ENCODE results near the gene THSD4. TPM values are rescaled to one million over a fixed set of nuclear protein-coding genes. Genes with fewer than 3 reads are reported as not detected.

The THSD4 gene
- total and polyA plus RNA-seq, 2 donors (not counting 1 experiment from before 2014, with no cell fraction given): 43.1 to 95.5 TPM

GRCh38 chr15:71597637-71598036 is 482.4 kb downstream of the THSD4 start:
- Histone ChIP-seq H3K27ac (ENCODE audit: insufficient read depth, low read length) (no peak overlapping the region), H2AFZ (ENCODE audit: low read length) (no peak overlapping the region), H3K9ac (ENCODE audit: insufficient read depth, low read length) (no peak overlapping the region), H3K27me3 (ENCODE audit: control insufficient read depth, insufficient read depth, low read length) (no peaks in the 10 kb centered on the region), H3K4me3 (replicated peaks in 1 of 4; ENCODE audit: control extremely low read depth in 1 of 4, insufficient read depth in 1 of 4, low read depth in 3 of 4, low read length in 4 of 4) (no peak overlapping the region), H3K4me1 (ENCODE audit: control insufficient read depth, extremely low read depth, insufficient read depth, low read length) (peaks cover 4% of the 10 kb centered on the region), H3K9me3 (ENCODE audit: control insufficient read depth, insufficient read depth, low read depth, low read length) (no peaks in the 10 kb centered on the region), H3K36me3 (ENCODE audit: control insufficient read depth, insufficient read depth, low read length) (no peaks in the 10 kb centered on the region), H4K20me1 (ENCODE audit: control insufficient read depth, extremely low read depth, insufficient read depth, low read length) (no peaks in the 10 kb centered on the region), H3K4me2 (ENCODE audit: extremely low read depth, insufficient read depth, low read length) (no peak overlapping the region), H3K79me2 (ENCODE audit: control insufficient read depth, insufficient read depth, low read length) (no peaks in the 10 kb centered on the region)
- no peak for TF ChIP-seq EZH2 (IDR thresholded peaks at IDR 0.05; ENCODE audit: low read length, missing control alignments)
- TF ChIP-seq CTCF (conservative IDR thresholded peaks at IDR 0.05 in 1 of 2, IDR thresholded peaks at IDR 0.05 in 1 of 2; ENCODE audit: low read depth in 1 of 2, low read length in 2 of 2): no peak
- no peak for DNase-seq (ENCODE audit: low read depth in 2 of 2)

DNA sequence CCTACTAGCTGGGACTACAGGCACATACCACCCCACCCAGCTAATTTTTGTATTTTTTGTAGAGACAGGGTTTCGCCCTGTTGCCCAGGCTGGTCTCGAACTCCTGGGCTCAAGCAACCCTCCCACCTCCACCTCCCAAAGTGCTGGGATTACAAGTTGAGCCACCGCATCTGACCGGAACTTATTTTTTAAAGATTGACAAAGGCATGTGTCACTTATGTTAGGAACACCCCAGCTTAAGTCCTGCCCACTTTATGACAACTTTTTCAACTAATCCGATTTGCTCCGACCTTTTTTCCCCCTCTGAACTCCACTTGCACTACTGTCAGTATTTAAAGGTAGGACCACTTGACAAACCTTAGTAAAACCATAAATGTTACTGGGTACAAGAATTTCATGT is 483.5 kb downstream of the THSD4 start:
- H3K27me3 ChIP-seq (ENCODE audit: control insufficient read depth, insufficient read depth, low read length): no peaks in the 10 kb centered on the region
- H3K4me1 ChIP-seq (ENCODE audit: control insufficient read depth, extremely low read depth, insufficient read depth, low read length): peaks cover 4% of the 10 kb centered on the region
- H3K79me2 ChIP-seq (ENCODE audit: control insufficient read depth, insufficient read depth, low read length): no peaks in the 10 kb centered on the region
- no peak overlapping the region for H3K4me2 ChIP-seq (ENCODE audit: extremely low read depth, insufficient read depth, low read length)
- no peak overlapping the region for H3K9ac ChIP-seq (ENCODE audit: insufficient read depth, low read length)
- no peak overlapping the region for H3K27ac ChIP-seq (ENCODE audit: insufficient read depth, low read length)
- H3K9me3 ChIP-seq (ENCODE audit: control insufficient read depth, insufficient read depth, low read depth, low read length): no peaks in the 10 kb centered on the region
- no peak overlapping the region for H2AFZ ChIP-seq (ENCODE audit: low read length)
- no peaks in the 10 kb centered on the region for H4K20me1 ChIP-seq (ENCODE audit: control insufficient read depth, extremely low read depth, insufficient read depth, low read length)
- no peaks in the 10 kb centered on the region for H3K36me3 ChIP-seq (ENCODE audit: control insufficient read depth, insufficient read depth, low read length)
- TF ChIP-seq CTCF (conservative IDR thresholded peaks at IDR 0.05 in 1 of 2, IDR thresholded peaks at IDR 0.05 in 1 of 2; ENCODE audit: low read depth in 1 of 2, low read length in 2 of 2) (no peak), EZH2 (IDR thresholded peaks at IDR 0.05; ENCODE audit: low read length, missing control alignments) (no peak)
- H3K4me3 ChIP-seq (replicated peaks in 1 of 4; ENCODE audit: control extremely low read depth in 1 of 4, insufficient read depth in 1 of 4, low read depth in 3 of 4, low read length in 4 of 4): no peak overlapping the region
- DNase-seq (ENCODE audit: low read depth in 2 of 2): no peak

DNA sequence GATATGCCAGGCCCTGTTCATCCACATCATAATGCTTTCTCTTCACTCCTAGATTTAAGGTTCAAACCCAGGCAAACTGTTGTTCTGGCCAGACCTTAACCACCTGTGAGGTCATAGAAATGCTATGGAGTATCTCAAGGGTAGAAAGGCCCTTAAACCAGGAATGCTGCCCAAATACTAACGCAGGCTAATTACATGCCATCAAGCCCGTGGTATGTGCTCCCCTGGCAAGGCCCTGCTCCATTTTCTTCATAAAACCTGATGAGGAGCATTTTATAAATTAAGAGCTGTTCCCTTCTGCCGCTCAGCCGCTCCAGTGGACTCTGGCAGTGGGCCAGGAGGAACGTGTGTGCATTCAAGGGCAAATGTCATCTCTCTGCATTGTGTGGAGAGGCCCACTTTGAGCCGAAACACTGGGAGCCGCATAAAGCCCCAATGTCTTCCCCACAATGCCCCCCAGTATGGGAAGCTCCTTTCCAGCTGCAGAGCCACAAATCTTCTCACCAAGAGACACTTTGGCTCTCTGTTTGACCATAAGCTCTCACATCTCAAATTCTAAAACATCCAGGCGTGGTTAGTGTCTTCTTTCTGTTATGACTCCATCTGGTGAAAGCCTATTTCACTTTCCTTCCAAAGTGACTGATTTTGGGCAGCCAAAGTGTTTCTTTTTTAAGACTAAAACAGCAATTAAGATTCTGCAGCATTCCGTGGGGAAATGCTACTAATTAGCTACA is 484.3 kb downstream of the THSD4 start:
- H3K36me3 ChIP-seq (ENCODE audit: control insufficient read depth, insufficient read depth, low read length): no peaks in the 10 kb centered on the region
- H3K27ac ChIP-seq (ENCODE audit: insufficient read depth, low read length): no peak overlapping the region
- H3K27me3 ChIP-seq (ENCODE audit: control insufficient read depth, insufficient read depth, low read length): no peaks in the 10 kb centered on the region
- no peak for TF ChIP-seq EZH2 (IDR thresholded peaks at IDR 0.05; ENCODE audit: low read length, missing control alignments)
- TF ChIP-seq CTCF (conservative IDR thresholded peaks at IDR 0.05 in 1 of 2, IDR thresholded peaks at IDR 0.05 in 1 of 2; ENCODE audit: low read depth in 1 of 2, low read length in 2 of 2): no peak
- no peak overlapping the region for H3K9ac ChIP-seq (ENCODE audit: insufficient read depth, low read length)
- no peak overlapping the region for H3K4me2 ChIP-seq (ENCODE audit: extremely low read depth, insufficient read depth, low read length)
- H4K20me1 ChIP-seq (ENCODE audit: control insufficient read depth, extremely low read depth, insufficient read depth, low read length): no peaks in the 10 kb centered on the region
- H3K79me2 ChIP-seq (ENCODE audit: control insufficient read depth, insufficient read depth, low read length): no peaks in the 10 kb centered on the region
- peaks cover 4% of the 10 kb centered on the region for H3K4me1 ChIP-seq (ENCODE audit: control insufficient read depth, extremely low read depth, insufficient read depth, low read length)
- H3K9me3 ChIP-seq (ENCODE audit: control insufficient read depth, insufficient read depth, low read depth, low read length): no peaks in the 10 kb centered on the region
- no peak overlapping the region for H3K4me3 ChIP-seq (replicated peaks in 1 of 4; ENCODE audit: control extremely low read depth in 1 of 4, insufficient read depth in 1 of 4, low read depth in 3 of 4, low read length in 4 of 4)
- H2AFZ ChIP-seq (ENCODE audit: low read length): no peak overlapping the region
- peak; percentile 21 to 57 for DNase-seq (ENCODE audit: low read depth in 2 of 2)

Measured in fibroblast of lung (primary cell).